Superior temporal gyrus (tissue), 1 donor: ENCODE measurements around the gene MIXL1.
"Not testable (repeated sequence)": the region's sequence is repeated elsewhere in the genome, so short reads cannot be mapped to it uniquely, and the experiment has no call there.

Experiments used
- DNase-seq: peaks from one replicate; pipeline ENCODE4 v3.0.0-alpha.2; 2016; ENCODE audit errors: extremely low spot score

Gene MIXL1

DNA sequence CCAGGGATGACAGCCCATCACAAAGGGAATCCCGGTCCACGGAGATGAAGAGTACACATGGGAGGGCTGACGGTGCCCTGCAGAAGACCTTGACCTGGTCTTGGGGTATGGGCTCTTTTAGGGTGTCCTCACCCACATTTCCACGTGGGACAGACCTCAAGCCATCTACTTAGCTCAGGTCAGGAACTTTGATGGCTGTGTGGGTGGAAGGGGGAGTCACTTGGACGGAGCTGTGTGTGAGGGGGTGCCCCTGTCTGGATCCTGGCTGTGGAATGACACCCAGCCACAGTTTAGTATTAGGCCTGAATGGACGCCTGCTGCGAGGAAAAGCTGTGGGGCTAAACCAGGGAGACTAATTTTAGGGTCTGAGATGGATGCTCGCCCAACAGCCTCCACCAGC is 10.9 kb upstream of the MIXL1 start:
- DNase-seq, result no peak

- no peak for DNase-seq
Observed at GRCh38 chr1:226215239-226215638, 8.2 kb upstream of the MIXL1 start.

- DNase-seq, result no peak
Observed at GRCh38 chr1:226216056-226216455, 7.4 kb upstream of the MIXL1 start.

GRCh38 chr1:226217273-226217672 is 6.2 kb upstream of the MIXL1 start:
- no peak for DNase-seq

DNA sequence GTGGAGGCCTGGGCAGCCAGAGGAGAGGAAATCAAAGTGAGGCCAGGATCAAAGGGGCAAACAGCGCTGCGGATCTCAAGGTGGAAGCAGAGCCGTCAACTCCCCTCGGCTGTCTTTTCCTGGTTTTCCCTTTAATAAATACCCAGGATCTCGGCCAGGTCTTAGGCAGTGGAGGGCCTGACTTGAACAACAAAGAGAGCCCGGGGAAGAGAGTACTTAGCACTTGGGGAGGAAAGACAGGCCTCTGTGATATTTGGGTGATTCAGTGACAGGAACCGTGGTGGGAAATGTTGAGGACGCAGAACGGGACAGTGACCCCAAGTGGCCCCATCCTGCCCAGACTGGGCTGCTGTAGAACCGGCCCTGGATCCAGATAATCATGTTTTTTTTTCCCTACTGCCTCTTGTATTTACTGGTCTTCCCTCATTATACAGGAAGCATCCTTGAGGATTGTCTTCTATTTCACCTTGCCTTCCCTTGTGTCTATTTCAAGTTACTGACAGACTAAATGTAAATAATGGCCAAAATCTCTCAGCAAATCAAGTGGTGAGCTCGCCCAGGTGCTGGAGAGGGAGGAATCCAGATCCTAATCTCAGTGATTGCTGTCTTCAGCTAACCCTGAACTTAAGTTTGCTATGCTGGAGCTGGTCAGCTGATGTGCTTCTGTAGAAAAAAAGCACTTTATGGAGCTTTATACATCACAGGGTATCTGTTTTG is 2.8 kb upstream of the MIXL1 start:
- no peak for DNase-seq

DNA sequence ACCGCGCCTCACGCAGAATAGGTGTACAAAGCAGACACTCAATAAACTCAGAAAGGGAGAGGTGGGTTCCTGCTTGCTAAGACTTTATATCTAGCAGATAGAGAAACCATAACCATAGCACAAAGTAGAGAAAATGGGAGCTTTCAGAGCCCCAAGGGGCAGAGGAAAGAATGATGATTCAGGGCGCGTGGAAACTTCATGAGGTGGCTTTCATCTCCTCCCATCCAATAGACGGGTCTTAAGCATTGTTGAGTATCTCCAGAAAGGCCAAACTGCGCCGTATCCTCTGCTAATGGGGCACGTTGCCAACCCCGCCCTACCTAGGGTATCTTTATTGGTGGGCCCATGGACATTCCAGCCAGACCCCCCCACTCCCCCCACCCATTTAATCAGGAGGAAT is 778 bp upstream of the MIXL1 start:
- DNase-seq, result no peak

GRCh38 chr1:226223786-226224244 is 351 bp downstream of the MIXL1 start:
- DNase-seq, result no peak

GRCh38 chr1:226226601-226227000 is 3.1 kb downstream of the MIXL1 start:
- DNase-seq, result no peak

- DNase-seq, result no peak
Observed at GRCh38 chr1:226233293-226233692, 9.8 kb downstream of the MIXL1 start.

DNA sequence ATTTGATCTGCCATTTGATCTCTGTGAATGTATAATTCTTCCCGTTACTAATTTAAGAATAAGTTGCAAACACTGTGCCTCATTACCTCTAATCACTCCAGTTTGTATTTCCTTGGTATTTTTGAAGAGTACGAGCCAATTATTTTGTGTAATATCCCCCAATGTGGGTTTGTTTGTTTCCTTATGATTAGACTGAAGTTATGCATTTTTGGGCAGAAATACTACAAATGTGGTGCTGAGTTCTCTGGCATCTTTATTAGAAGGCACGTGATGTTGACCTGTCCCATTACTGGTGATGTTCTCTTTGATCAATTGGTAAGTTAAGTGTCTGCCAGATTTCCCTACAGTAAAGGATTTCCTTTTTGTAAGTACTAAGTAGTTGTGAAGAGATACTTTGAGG is 10.3 kb downstream of the MIXL1 start:
- no peak for DNase-seq

- no peak for DNase-seq
Observed at GRCh38 chr1:226236826-226237225, 13.4 kb downstream of the MIXL1 start.

GRCh38 chr1:226239421-226239820 is 16.0 kb downstream of the MIXL1 start:
- no peak for DNase-seq

- no peak for DNase-seq
Observed at GRCh38 chr1:226248091-226248490, 24.6 kb downstream of the MIXL1 start.

- no peak for DNase-seq
Observed at GRCh38 chr1:226248796-226249195, 25.3 kb downstream of the MIXL1 start.

DNA sequence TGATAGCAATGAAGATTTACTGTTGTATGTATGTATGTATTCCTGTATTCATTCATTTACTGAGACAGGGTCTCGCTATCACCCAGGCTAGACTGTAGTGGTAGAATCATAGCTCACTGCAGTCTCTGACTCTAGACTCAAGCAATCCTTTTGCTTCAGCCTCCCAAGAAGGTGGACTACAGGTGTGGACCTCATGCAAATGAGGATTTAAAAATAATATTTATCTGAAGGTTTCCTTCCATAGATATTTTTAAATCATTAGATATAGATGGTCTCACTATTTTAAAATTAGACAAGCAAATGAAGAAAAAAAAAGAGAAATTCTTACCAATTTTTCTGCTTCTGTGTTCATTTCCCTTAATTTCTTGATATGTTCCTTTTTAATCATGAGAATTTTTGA is 27.0 kb downstream of the MIXL1 start:
- DNase-seq, result no peak

DNA sequence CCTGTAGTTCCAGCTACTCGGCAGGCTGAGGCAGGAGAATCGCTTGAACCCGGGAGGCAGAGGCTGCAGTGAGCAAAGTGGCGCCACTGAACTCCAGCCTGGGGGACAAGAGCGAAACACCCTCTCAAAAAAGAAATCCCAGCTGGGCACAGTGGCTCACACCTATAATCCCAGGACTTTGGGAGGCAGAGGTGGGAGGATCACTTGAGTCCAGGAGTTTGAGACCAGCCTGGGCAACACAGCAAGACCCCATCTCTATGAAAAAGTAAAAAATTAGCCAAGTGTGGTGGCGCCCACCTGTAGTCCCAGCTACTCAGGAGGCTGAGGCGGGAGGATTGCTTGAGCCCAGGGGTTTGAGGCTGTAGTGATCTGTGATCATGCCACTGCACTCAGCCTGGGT is 29.4 kb downstream of the MIXL1 start:
- not testable (repeated sequence) for DNase-seq

- no peak for DNase-seq
Observed at GRCh38 chr1:226253933-226254332, 30.5 kb downstream of the MIXL1 start.

DNA sequence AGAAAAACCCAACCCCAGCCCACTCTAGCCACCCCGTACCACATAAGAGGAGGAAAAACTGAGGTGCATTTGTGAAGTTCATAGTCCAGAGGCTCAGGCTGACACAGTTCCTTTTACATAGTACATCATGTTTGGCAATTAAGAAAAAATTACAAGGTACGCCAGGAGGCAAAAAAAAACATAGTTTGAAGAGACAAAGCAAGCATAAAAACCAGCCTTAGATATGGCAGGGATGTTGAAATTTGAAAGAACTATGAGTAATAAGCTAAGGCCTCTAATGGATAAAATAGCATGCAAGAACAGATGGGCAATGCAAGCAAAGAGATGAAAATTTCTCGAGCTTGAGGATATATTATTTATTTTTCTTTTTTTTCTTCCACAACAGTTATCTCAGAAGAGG is 31.9 kb downstream of the MIXL1 start:
- DNase-seq, result no peak

GRCh38 chr1:226261818-226262217 is 38.4 kb downstream of the MIXL1 start:
- no peak for DNase-seq

DNA sequence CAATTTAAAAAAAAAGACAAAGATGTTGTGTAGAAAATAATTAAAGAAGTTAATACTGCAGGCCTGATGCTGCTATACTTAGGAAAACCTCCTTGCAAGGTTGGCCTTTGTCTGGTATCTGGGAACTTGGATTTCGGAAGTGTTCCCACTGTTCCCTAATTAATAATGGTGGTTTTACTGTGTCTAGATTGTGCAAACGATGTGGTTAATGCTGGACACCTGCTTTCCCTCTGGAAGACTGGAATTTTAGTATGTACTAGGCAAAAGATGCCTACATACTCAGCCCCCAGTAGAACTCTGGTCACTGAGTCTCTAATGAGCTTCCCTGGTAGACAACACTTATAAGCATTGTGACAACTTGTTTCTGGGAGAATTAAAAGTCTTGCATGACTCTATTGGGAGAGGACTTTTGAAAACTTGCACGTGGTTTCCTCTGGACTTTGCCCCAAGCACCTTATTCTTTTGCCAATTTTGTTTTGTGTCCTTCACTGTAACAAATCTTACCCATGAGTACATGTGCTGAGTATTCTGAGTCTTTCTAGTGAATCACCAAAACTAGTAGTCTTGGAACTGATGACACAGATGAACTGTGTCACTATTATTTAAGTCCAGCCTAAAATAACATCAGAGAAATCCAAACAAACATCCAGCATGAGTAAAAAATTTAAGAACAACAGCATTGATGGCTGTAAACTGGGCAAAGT is 45.1 kb downstream of the MIXL1 start:
- DNase-seq, result no peak

- DNase-seq, result not testable (repeated sequence)
Observed at GRCh38 chr1:226272233-226272902, 48.9 kb downstream of the MIXL1 start.

GRCh38 chr1:226274138-226274537 is 50.7 kb downstream of the MIXL1 start:
- no peak for DNase-seq
